NCI-H2107 (cell line): ENCODE results near the gene VOPP1.
"Not testable (repeated sequence)": the region's sequence is repeated elsewhere in the genome, so short reads cannot be mapped to it uniquely, and the experiment has no call there.

Source experiments
- DNase-seq: peaks from one replicate; lab custom pipeline; 2025; lab: John Stamatoyannopoulos, UW

Gene VOPP1, protein sequence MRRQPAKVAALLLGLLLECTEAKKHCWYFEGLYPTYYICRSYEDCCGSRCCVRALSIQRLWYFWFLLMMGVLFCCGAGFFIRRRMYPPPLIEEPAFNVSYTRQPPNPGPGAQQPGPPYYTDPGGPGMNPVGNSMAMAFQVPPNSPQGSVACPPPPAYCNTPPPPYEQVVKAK

GRCh38 chr7:55572378-55573233 is at the start of gene VOPP1:
Gene VOPP1, minus strand, starts transcription at chr7:55572502. Its CDS starts 178 bp downstream, at chr7:55572324.
- DNase-seq: peak; percentile 72

- DNase-seq: no peak
Measured at GRCh38 chr7:55618913-55619312, 46.6 kb upstream of the VOPP1 start.

DNA sequence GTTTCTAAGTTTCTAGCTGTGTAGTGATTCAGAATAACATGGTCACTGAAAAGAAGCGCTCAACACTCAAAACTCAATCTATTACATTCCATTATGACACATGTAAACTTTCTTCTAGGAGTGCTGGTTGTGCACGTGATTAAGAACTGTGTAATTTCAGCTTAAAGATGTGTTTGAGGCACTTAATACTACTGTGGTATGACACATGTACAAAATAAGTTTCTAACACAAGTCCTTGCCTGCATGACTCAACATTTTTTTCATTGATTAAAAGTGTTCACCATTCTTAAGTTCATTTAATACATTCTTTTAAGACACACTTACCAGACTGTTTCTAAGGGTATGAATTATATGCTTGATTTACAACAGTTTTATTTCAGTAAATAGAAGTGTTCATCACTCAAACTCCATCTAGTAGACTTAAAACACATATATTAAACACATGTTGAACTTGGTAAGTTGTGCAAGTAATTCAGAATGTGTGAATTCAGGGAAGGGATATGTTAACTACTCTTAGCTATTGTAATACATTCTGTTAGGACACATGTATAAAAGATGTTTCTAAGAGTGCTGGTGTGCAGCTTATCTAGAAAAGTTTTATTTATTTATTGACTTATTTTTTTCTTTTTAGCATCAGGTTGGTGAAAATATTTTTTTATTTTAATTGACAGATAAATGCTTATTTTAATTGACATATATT is 42.2 kb upstream of the VOPP1 start:
- DNase-seq: not testable (repeated sequence)

GRCh38 chr7:55609726-55610125 is 37.4 kb upstream of the VOPP1 start:
- not testable (repeated sequence) for DNase-seq

DNA sequence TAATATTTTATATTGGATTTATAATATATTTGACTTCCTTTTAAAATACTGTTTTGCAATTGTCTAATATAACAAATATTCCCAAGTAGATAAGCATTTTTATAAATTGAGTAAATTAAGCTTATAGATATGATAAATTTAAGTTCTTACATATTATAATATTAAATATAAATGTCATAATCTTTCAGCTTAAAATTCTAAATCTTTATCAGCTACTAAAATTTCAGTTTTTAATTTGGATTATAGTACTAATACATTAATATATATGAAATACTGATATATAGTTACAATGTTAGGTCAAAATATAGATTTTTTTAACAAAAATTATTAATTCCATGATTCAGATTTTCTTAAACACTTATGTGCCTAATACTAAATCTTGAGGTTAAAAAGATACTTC is 33.4 kb upstream of the VOPP1 start:
- DNase-seq: not testable (repeated sequence)

DNA sequence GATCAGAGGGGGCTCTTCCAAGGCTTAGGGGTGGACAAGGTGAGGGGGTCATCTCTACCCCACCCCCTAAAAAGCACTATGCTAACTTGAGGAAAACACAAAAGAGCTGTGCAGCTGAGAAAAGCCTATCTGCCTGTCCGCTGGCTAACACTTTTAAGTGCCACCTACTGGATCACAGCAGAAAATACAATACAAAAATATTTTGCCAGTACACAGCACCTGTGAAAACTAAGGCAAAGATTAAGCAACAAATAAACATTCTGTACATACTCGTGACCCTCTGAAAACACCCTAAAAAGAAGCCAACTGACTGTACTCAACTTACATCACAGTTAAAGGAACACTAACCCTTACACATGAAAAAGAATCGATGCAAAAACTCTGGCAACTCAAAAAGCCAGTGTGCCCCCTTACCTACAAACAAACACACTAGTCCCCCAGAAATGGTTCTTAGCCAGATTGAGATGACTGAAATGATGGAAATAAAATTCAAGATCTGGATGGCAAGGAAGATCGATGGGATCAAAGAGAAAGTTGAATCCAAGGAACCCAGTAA is 25.7 kb upstream of the VOPP1 start:
- DNase-seq: not testable (repeated sequence)

GRCh38 chr7:55597214-55597739 is 25.0 kb upstream of the VOPP1 start:
- not testable (repeated sequence) for DNase-seq

- DNase-seq: no peak
Measured at GRCh38 chr7:55595511-55595910, 23.2 kb upstream of the VOPP1 start.

DNA sequence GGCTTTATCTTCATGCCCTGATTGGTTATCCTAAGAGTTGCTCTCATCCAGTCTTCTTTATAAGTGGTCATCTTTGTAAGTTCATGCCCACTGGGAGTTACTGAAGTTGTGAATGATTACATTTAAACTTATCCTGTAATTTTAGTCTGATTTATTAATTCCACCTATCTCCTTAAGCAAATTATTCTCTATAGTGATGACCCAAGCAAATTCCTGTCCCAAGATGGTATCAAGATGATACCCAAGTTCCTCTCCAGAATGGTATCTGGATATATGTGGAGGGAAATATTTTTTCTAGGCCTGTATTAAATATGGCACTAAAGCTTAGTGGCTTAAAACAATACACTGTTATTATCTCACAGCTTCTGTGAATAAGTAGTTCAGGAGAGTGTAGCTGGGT is 22.6 kb upstream of the VOPP1 start:
- DNase-seq: no peak

DNA sequence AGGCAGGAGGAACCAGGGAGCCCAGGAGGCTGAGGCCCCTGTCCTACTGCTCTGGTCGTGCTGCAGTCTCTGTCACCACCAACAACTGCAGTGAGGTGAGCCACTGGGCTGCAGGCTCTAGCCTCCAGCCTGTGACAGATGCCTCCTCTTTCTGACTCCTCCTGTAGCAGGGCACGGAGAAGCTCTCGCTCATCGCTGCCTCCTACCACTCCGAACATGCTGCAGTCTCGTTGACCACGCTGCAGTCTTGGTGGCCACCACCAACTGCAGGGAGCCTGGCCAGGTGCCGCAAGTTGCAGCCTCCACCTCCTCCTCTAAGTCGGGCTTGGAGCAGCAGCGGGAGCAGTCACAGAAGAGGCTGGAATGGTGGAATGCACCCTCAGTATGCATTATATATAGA is 22.1 kb upstream of the VOPP1 start:
- no peak for DNase-seq

- peak; percentile 33 for DNase-seq
Measured at GRCh38 chr7:55593515-55594318, 21.4 kb upstream of the VOPP1 start.

- no peak for DNase-seq
Measured at GRCh38 chr7:55593172-55593514, 20.8 kb upstream of the VOPP1 start.

DNA sequence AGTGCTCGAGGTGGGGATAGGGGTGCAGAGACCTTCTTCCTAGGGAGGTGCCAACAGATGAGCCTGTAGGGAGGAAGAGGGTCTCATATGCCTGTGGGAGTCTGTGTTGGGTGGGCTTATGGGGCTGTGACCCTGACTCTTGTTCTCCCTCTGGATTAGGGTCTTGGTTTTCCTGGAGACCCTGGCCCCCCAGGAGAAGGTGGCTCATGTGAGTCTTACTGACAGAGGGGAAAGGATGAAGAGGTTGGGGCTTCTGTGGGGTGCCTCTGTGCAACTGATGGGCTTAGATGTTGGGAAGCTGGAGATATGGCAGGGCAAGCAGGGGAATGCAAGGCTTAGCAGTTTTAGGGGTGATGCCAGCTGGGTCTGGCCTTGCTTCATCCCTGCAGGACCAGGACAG is 20.2 kb upstream of the VOPP1 start:
- no peak for DNase-seq

GRCh38 chr7:55591282-55591931 is 19.1 kb upstream of the VOPP1 start:
- no peak for DNase-seq

DNA sequence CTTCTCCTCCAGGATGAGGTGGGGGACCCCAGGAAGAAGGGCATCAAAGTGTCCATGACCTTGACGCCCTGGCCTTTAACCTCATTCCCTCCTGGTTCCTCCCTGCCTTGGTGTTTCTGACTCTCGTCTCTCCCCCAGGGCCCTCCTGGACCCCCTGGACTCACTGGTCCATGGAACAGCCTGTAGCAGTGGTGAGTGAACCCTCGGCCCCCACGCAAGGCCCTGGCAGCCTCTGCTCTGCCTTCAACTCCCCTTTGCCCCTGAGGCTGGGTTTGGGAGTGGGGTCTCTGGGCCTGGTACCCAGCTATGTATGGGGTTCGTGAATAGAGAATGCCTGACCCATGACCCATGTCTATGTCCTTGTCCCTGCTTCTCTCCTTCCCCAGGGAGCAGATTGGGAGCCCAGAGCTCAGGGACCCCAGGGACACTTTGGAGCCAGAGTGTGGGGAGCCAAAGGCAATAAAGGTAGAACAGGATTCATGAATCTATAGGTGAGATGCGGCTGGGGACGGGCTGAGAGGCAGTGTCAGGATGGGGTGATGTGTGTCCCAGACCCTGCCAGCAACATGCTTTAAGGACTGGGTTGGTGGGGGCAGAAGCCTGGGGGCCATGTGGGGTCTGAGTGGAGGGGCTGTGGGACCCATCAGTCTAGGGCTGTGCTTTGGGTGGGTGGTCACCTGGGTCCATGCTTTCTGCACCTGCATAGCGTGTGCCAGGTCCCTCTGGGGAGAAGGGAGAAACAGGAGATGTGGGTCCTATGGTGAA is 18.4 kb upstream of the VOPP1 start:
- DNase-seq: no peak

- DNase-seq: no peak
Measured at GRCh38 chr7:55589905-55590304, 17.6 kb upstream of the VOPP1 start.

GRCh38 chr7:55588976-55589604 is 16.8 kb upstream of the VOPP1 start:
- DNase-seq: no peak

DNA sequence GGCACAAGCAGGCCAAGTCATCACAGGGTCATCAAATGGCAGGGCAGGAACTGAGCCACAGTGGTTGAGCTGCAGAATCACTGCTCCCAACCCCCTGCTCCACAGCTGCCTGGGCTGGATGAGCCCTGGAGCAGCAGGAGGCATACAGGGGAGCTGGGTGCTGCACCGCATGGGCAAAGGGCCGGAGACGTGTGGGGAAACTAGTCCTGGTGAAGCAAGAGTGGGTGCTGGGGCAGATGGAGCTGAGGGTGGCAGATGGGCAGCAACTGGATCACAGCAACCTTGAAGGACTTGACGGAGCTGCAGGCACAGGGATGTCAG is 16.0 kb upstream of the VOPP1 start:
- no peak for DNase-seq

DNA sequence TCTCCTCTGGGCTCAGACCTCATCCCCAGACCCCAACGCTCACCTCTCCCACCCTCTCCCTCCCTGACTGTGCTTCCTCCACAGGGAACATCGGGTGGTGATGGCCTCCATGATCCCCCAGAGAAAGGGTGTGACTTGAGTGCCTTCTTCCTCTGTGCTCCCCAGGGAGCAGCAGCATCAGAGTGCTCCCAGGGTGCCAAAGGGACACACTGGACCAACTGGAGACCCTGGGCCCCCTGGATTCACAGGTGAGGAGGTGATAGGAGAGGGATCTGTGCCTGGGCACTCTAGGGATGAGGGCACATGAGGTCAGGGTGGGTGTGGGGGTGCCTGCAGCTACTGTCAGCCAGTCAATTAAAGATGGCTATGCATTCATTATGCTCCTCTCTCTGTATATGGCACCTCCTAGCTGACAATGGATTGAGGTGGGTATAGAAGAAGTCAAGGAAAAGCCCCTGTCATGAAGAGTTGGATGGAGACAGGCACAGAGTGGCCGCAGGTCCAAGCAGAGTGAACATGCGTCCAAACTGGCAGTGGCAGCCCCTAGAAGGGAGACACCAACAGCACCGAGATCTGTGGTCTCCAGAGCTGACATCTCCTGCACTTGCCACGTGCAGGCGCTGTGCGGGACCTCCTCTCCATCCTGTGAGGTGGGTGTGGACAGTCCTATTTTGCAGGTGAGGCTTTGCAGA is 15.5 kb upstream of the VOPP1 start:
- no peak for DNase-seq
